MM.1S (cell line): Measurements from ENCODE around the gene SLC49A4.
A peak's percentile ranks its signal among the peaks of the same experiment; 100 is the strongest.

Experiments used
- DNase-seq: peaks from one replicate; pipeline ENCODE4 v3.0.0-alpha.2; 2015
- H2AFZ ChIP-seq: fragments of 300-600 bp; sonication (generic); 2 replicates; pipeline ENCODE4 v1.6.0; 2016; ENCODE audit warnings: antibody characterized with exemption, low read length
- H3F3A ChIP-seq: fragments of 300-600 bp; sonication (generic); 2 replicates; pipeline ENCODE4 v1.6.1; 2016; ENCODE audit warnings: mild to moderate bottlenecking, antibody characterized with exemption, low read length, moderate library complexity, mixed read lengths; ENCODE audit not compliant: insufficient read depth
- H3K27ac ChIP-seq: fragments of 300-600 bp; sonication (generic); 2 replicates; pipeline ENCODE4 v1.5.1; 2016; ENCODE audit warnings: mild to moderate bottlenecking, low read length
- H3K27me3 ChIP-seq: fragments of 300-600 bp; sonication (generic); replicated peaks from 2 replicates; pipeline ENCODE4 v1.6.0; 2016; ENCODE audit warnings: low read length; ENCODE audit not compliant: insufficient read depth
- H3K36me3 ChIP-seq: fragments of 300-600 bp; sonication (generic); replicated peaks from 2 replicates; pipeline ENCODE4 v1.6.1; 2016; ENCODE audit warnings: mild to moderate bottlenecking, low read length, mixed read lengths; ENCODE audit not compliant: insufficient read depth
- H3K4me1 ChIP-seq: fragments of 300-600 bp; sonication (generic); 2 replicates; pipeline ENCODE4 v1.6.1; 2016; ENCODE audit warnings: low read length, mixed read lengths
- H3K4me2 ChIP-seq: fragments of 300-600 bp; sonication (generic); 2 replicates; pipeline ENCODE4 v1.6.0; 2016; ENCODE audit warnings: low read depth, low read length
- H3K4me3 ChIP-seq: fragments of 300-600 bp; sonication (generic); 2 replicates; pipeline ENCODE4 v1.5.1; 2016; ENCODE audit warnings: low read length, mixed read lengths
- H3K79me2 ChIP-seq: fragments of 300-600 bp; sonication (generic); 2 replicates; pipeline ENCODE4 v1.6.1; 2016; ENCODE audit warnings: mixed run types, low read length, mixed read lengths
- H3K9ac ChIP-seq: fragments of 300-600 bp; sonication (generic); 2 replicates; pipeline ENCODE4 v1.6.1; 2016; ENCODE audit warnings: low read length, mixed read lengths
- H3K9me2 ChIP-seq: fragments of 300-600 bp; sonication (generic); replicated peaks from 2 replicates; pipeline ENCODE4 v1.6.1; 2016; ENCODE audit warnings: mild to moderate bottlenecking, low read length, mixed read lengths; ENCODE audit not compliant: insufficient read depth
- H3K9me3 ChIP-seq: fragments of 300-600 bp; sonication (generic); replicated peaks from 2 replicates; pipeline ENCODE4 v1.6.1; 2016; ENCODE audit warnings: mild to moderate bottlenecking, low read length, mixed read lengths; ENCODE audit not compliant: insufficient read depth
- H4K20me1 ChIP-seq: fragments of 300-600 bp; sonication (generic); 2 replicates; pipeline ENCODE4 v1.6.1; 2016; ENCODE audit warnings: mild to moderate bottlenecking, low read length, moderate library complexity, mixed read lengths; ENCODE audit not compliant: insufficient read depth
- EZH2 ChIP-seq: fragments of 300-600 bp; sonication (generic); optimal IDR thresholded peaks from 2 replicates; pipeline ENCODE3; 2017; ENCODE audit warnings: low read depth, mild to moderate bottlenecking, antibody characterized with exemption, low read length, mixed read lengths
- EZH2phosphoT487 ChIP-seq: fragments of 300-600 bp; sonication (generic); IDR thresholded peaks from 2 replicates; pipeline ENCODE4 v1.6.1; 2018; ENCODE audit warnings: antibody characterized with exemption, low read length
- TF ChIP-seq, protein P1 (sequence below): fragments of 300-600 bp; sonication (generic); IDR thresholded peaks from 2 replicates; pipeline ENCODE4 v1.5.1; 2016; ENCODE audit warnings: antibody characterized with exemption, low read length, mixed read lengths

The SLC49A4 gene

GRCh38 chr3:122793568-122794416, 1.1 kb upstream of the SLC49A4 start, which contains the start of gene HSPBAP1:
Gene HSPBAP1 (minus strand): TSS chr3:122793831. CDS start chr3:122793680, 151 bp downstream.
- H3K9me3 ChIP-seq: no peaks in the 10 kb centered on the region
- H4K20me1 ChIP-seq: no peaks in the 10 kb centered on the region
- H3K4me1 ChIP-seq: peaks cover 11% of the 10 kb centered on the region
- DNase-seq: peak; percentile 96
- peaks cover 8% of the 10 kb centered on the region; the same call in 1 of the 2 replicates for H3F3A ChIP-seq
- no peaks in the 10 kb centered on the region for H3K27me3 ChIP-seq
- H3K9ac ChIP-seq: peak within 1 kb of the TSS; percentile 84
- H3K79me2 ChIP-seq: peaks cover 48% of the 10 kb centered on the region
- no peak for TF ChIP-seq EZH2
- TF ChIP-seq, protein P1, sequence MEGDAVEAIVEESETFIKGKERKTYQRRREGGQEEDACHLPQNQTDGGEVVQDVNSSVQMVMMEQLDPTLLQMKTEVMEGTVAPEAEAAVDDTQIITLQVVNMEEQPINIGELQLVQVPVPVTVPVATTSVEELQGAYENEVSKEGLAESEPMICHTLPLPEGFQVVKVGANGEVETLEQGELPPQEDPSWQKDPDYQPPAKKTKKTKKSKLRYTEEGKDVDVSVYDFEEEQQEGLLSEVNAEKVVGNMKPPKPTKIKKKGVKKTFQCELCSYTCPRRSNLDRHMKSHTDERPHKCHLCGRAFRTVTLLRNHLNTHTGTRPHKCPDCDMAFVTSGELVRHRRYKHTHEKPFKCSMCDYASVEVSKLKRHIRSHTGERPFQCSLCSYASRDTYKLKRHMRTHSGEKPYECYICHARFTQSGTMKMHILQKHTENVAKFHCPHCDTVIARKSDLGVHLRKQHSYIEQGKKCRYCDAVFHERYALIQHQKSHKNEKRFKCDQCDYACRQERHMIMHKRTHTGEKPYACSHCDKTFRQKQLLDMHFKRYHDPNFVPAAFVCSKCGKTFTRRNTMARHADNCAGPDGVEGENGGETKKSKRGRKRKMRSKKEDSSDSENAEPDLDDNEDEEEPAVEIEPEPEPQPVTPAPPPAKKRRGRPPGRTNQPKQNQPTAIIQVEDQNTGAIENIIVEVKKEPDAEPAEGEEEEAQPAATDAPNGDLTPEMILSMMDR: no peak
- no peak for TF ChIP-seq EZH2phosphoT487
- peak within 1 kb of the TSS; percentile 92 for H3K27ac ChIP-seq
- H2AFZ ChIP-seq: peak within 1 kb of the TSS; percentile 84
- H3K4me3 ChIP-seq: peak within 1 kb of the TSS; percentile 84
- H3K9me2 ChIP-seq: no peaks in the 10 kb centered on the region
- H3K4me2 ChIP-seq: peak within 1 kb of the TSS; percentile 98
- no peaks in the 10 kb centered on the region for H3K36me3 ChIP-seq

DNA sequence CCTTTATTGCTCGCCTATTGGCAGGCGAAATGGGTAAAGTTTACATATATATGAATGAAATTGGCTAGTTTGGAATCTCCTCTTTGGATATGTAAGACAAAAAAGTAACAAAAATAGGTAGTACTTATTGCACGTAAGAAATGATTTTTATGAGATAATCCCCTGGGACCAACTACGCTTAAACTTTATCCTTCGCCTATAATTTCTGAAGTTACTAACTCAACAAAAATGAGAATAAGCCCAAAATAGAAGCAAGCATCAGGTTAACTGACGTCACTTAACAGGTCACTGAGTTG, 438 bp upstream of the SLC49A4 start:
- H3K4me3 ChIP-seq: peak overlapping the region; percentile 84
- peaks cover 8% of the 10 kb centered on the region; the same call in 1 of the 2 replicates for H3F3A ChIP-seq
- peak overlapping the region; percentile 92 for H3K27ac ChIP-seq
- peak overlapping the region; percentile 98 for H3K4me2 ChIP-seq
- peaks cover 53% of the 10 kb centered on the region for H3K79me2 ChIP-seq
- no peaks in the 10 kb centered on the region for H3K9me3 ChIP-seq
- peak overlapping the region; percentile 84 for H3K9ac ChIP-seq
- H3K9me2 ChIP-seq: no peaks in the 10 kb centered on the region
- DNase-seq: no peak
- peak overlapping the region; percentile 84 for H2AFZ ChIP-seq
- H3K27me3 ChIP-seq: no peaks in the 10 kb centered on the region
- TF ChIP-seq EZH2 (no peak), EZH2phosphoT487 (no peak)
- TF ChIP-seq, protein P1: no peak
- peaks cover 11% of the 10 kb centered on the region for H3K4me1 ChIP-seq
- no peaks in the 10 kb centered on the region for H3K36me3 ChIP-seq
- no peaks in the 10 kb centered on the region for H4K20me1 ChIP-seq

- peak overlapping the region; percentile 84 for H2AFZ ChIP-seq
- peaks cover 11% of the 10 kb centered on the region for H3K4me1 ChIP-seq
Measured at GRCh38 chr3:122795674-122796195, 866 bp downstream of the SLC49A4 start.

More at GRCh38 chr3:122795674-122796195, 866 bp downstream of the SLC49A4 start:
- Histone ChIP-seq H3K4me3 (peak overlapping the region; percentile 84), H3K27me3 (no peaks in the 10 kb centered on the region), H3K36me3 (no peaks in the 10 kb centered on the region), H3K9me2 (no peaks in the 10 kb centered on the region), H3K9ac (peak overlapping the region; percentile 84), H3K27ac (peak overlapping the region; percentile 92; the same call in 1 of the 2 replicates), H3F3A (peaks cover 8% of the 10 kb centered on the region; the same call in 1 of the 2 replicates), H3K79me2 (peaks cover 48% of the 10 kb centered on the region), H3K4me2 (peak overlapping the region; percentile 98), H4K20me1 (no peaks in the 10 kb centered on the region), H3K9me3 (no peaks in the 10 kb centered on the region)
- peak; percentile 19 for DNase-seq
- TF ChIP-seq, protein P1: no peak
- TF ChIP-seq EZH2phosphoT487 (no peak), EZH2 (no peak)
